SU-DHL-6 (cell line): ENCODE data around the gene C19orf73.

ENCODE experiments used
- H2AFZ ChIP-seq: fragments of 200-600 bp; sonication (generic); 2 replicates; pipeline ENCODE4 v1.6.1; 2014; ENCODE audit warnings: low read depth, mild to moderate bottlenecking, moderate library complexity, mixed read lengths, antibody characterized with exemption, low read length; ENCODE audit not compliant: severe bottlenecking
- H3F3A ChIP-seq: fragments of 200-600 bp; shearing (Covaris generic); 2 replicates; pipeline ENCODE4 v1.6.0; 2016; ENCODE audit warnings: antibody characterized with exemption, mild to moderate bottlenecking; ENCODE audit not compliant: insufficient read depth
- H3K27ac ChIP-seq: fragments of 200-600 bp; sonication (generic); 2 replicates; pipeline ENCODE4 v1.5.1; 2016; ENCODE audit warnings: low read depth, mild to moderate bottlenecking, low read length, moderate library complexity, mixed read lengths
- H3K27me3 ChIP-seq: fragments of 200-600 bp; sonication (generic), shearing (Covaris generic); 2 replicates; pipeline ENCODE4 v1.6.0; 2014; ENCODE audit warnings: mild to moderate bottlenecking, low read length
- H3K36me3 ChIP-seq: fragments of 200-600 bp; sonication (generic); 2 replicates; pipeline ENCODE4 v1.6.1; 2014; ENCODE audit warnings: mild to moderate bottlenecking, low read length, mixed read lengths
- H3K4me2 ChIP-seq: fragments of 300-600, 200-600 bp; shearing (Covaris generic), sonication (generic); 2 replicates; pipeline ENCODE4 v1.6.0; 2014; ENCODE audit warnings: low read length, low read depth, mild to moderate bottlenecking; ENCODE audit not compliant: poor library complexity, severe bottlenecking
- H3K4me3 ChIP-seq: fragments of 200-600 bp; sonication (generic); 2 replicates; pipeline ENCODE4 v1.5.1; 2014; ENCODE audit warnings: antibody characterized with exemption, low read length, mild to moderate bottlenecking, mixed read lengths; ENCODE audit not compliant: insufficient read depth, poor library complexity, severe bottlenecking
- H3K79me2 ChIP-seq: fragments of 200-600 bp; sonication (generic); 2 replicates; pipeline ENCODE4 v1.6.1; 2014; ENCODE audit warnings: mild to moderate bottlenecking, low read length, moderate library complexity; ENCODE audit not compliant: insufficient read depth
- H3K9ac ChIP-seq: fragments of 200-600 bp; sonication (generic); 2 replicates; pipeline ENCODE4 v1.7.0; 2014; ENCODE audit warnings: mild to moderate bottlenecking, low read length
- H3K9me2 ChIP-seq: fragments of 200-600 bp; sonication (generic); replicated peaks from 2 replicates; pipeline ENCODE4 v1.6.1; 2014; ENCODE audit warnings: low read length; ENCODE audit not compliant: insufficient read depth
- H3K9me3 ChIP-seq: fragments of 200-600 bp; sonication (generic); 2 replicates; pipeline ENCODE4 v1.6.1; 2014; ENCODE audit warnings: low read length, mixed read lengths; ENCODE audit not compliant: insufficient read depth
- H4K20me1 ChIP-seq: fragments of 200-600 bp; sonication (generic); 2 replicates; pipeline ENCODE4 v1.6.1; 2014; ENCODE audit warnings: low read depth, mild to moderate bottlenecking, antibody characterized with exemption, low read length, moderate library complexity, mixed read lengths
- EZH2phosphoT487 ChIP-seq: fragments of 200-600 bp; sonication (generic), shearing (Covaris generic); conservative IDR thresholded peaks from 2 replicates; pipeline ENCODE4 v1.6.1; 2018; ENCODE audit warnings: mild to moderate bottlenecking, antibody characterized with exemption, low read length, moderate library complexity, mixed read lengths
- TF ChIP-seq, protein P1 (sequence below): fragments of 200-600 bp; sonication (generic); IDR thresholded peaks from one replicate; pipeline ENCODE4 v1.5.1; 2017; ENCODE audit warnings: antibody characterized with exemption, mild to moderate bottlenecking, low read length, moderate library complexity; ENCODE audit not compliant: insufficient read depth, poor library complexity, severe bottlenecking

The C19orf73 gene

DNA sequence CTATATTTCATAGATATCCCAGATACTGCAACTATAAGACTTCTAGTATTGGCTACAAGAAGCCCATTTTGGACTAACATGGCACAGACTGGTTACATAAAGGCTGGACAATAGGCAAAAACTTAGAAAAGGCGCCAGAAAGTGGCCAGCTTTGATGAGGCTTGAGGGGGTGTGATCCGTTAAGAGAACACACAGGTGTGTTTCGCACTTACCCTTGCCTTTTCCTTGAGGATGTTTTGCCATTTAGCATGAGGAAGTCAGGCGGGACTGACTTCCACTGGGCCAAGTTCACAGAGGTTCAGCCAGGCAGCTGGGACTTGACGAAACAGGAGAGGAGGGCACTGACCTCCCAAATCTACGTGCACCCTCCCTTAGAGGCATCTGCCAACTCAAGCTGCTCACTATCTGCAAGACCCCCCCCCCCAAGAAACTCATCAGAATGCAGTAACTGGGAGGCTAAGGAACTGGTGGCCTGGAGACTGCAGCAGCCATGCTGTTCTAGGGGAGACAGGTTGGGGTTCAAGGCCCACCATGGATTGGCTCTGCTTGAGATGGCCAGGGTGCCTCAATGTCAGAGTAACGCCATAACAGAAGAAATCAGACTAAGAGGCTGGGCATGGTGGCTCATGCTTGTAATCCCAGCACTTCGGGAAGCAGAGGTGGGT, 9.2 kb downstream of the C19orf73 start:
- Histone ChIP-seq H3K79me2 (no peaks in the 10 kb centered on the region), H4K20me1 (no peaks in the 10 kb centered on the region; the same call in 1 of the 2 replicates), H3K27ac (no peak overlapping the region), H3K4me3 (no peak overlapping the region), H3K9me3 (no peaks in the 10 kb centered on the region), H3F3A (peaks cover 18% of the 10 kb centered on the region), H3K27me3 (no peaks in the 10 kb centered on the region), H2AFZ (no peak overlapping the region), H3K9ac (no peak overlapping the region), H3K4me2 (no peak overlapping the region), H3K36me3 (peaks cover 3% of the 10 kb centered on the region; the same call in 1 of the 2 replicates), H3K9me2 (no peaks in the 10 kb centered on the region)
- no peak for TF ChIP-seq EZH2phosphoT487
- TF ChIP-seq, protein P1, sequence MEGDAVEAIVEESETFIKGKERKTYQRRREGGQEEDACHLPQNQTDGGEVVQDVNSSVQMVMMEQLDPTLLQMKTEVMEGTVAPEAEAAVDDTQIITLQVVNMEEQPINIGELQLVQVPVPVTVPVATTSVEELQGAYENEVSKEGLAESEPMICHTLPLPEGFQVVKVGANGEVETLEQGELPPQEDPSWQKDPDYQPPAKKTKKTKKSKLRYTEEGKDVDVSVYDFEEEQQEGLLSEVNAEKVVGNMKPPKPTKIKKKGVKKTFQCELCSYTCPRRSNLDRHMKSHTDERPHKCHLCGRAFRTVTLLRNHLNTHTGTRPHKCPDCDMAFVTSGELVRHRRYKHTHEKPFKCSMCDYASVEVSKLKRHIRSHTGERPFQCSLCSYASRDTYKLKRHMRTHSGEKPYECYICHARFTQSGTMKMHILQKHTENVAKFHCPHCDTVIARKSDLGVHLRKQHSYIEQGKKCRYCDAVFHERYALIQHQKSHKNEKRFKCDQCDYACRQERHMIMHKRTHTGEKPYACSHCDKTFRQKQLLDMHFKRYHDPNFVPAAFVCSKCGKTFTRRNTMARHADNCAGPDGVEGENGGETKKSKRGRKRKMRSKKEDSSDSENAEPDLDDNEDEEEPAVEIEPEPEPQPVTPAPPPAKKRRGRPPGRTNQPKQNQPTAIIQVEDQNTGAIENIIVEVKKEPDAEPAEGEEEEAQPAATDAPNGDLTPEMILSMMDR, result no peak

DNA sequence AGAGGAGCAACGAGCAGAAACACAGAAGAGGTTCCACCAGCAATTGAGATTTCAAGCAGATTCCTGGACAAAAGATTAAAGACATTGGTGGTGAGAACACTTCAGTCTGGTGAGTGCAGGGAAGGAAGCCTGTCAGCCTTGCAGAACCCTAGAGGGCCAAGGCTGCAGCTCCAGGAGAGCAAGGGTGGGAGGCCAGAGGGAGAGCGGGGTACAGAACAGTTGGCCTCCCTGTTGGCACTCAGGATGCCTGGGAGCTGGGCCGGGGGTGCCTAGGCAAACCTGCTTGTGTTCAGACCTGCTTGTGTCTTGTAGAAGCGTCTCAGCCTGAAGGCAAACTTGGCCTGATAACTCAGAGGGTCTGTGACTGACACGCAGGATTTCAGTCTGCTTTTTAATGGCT, 9.9 kb downstream of the C19orf73 start:
- H3K27me3 ChIP-seq, result no peaks in the 10 kb centered on the region
- H2AFZ ChIP-seq, result no peak overlapping the region
- no peaks in the 10 kb centered on the region for H3K9me3 ChIP-seq
- no peak overlapping the region for H3K27ac ChIP-seq
- no peak overlapping the region for H3K9ac ChIP-seq
- no peaks in the 10 kb centered on the region; the same call in 1 of the 2 replicates for H4K20me1 ChIP-seq
- no peak overlapping the region for H3K4me3 ChIP-seq
- TF ChIP-seq EZH2phosphoT487, result no peak
- TF ChIP-seq, protein P1, result no peak
- peaks cover 18% of the 10 kb centered on the region for H3F3A ChIP-seq
- no peaks in the 10 kb centered on the region for H3K79me2 ChIP-seq
- H3K4me2 ChIP-seq, result no peak overlapping the region
- peaks cover 3% of the 10 kb centered on the region; the same call in 1 of the 2 replicates for H3K36me3 ChIP-seq
- H3K9me2 ChIP-seq, result no peaks in the 10 kb centered on the region

DNA sequence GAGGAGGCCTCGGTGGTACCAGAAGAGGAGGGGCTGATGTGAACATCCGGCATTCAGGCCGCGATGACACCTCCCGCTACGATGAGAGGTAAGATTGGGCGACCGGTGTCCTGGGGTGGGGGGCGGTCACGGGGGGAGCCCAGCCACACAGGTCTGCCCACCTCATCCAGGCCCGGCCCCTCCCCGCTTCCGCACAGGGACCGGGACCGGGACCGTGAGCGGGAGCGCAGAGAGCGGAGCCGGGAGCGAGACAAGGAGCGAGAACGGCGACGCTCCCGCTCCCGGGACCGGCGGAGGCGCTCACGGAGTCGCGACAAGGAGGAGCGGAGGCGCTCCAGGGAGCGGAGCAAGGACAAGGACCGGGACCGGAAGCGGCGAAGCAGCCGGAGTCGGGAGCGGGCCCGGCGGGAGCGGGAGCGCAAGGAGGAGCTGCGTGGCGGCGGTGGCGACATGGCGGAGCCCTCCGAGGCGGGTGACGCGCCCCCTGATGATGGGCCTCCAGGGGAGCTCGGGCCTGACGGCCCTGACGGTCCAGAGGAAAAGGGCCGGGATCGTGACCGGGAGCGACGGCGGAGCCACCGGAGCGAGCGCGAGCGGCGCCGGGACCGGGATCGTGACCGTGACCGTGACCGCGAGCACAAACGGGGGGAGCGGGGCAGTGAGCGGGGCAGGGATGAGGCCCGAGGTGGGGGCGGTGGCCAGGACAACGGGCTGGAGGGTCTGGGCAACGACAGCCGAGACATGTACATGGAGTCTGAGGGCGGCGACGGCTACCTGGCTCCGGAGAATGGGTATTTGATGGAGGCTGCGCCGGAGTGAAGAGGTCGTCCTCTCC, 11.1 kb downstream of the C19orf73 start:
- Histone ChIP-seq H3F3A (peaks cover 18% of the 10 kb centered on the region), H3K9me2 (no peaks in the 10 kb centered on the region), H3K27ac (no peak overlapping the region), H4K20me1 (no peaks in the 10 kb centered on the region; the same call in 1 of the 2 replicates), H2AFZ (no peak overlapping the region), H3K79me2 (no peaks in the 10 kb centered on the region), H3K9me3 (no peaks in the 10 kb centered on the region), H3K27me3 (no peaks in the 10 kb centered on the region), H3K9ac (no peak overlapping the region), H3K36me3 (peaks cover 3% of the 10 kb centered on the region; the same call in 1 of the 2 replicates), H3K4me3 (no peak overlapping the region), H3K4me2 (no peak overlapping the region)
- TF ChIP-seq EZH2phosphoT487, result no peak
- TF ChIP-seq, protein P1, result no peak
